HepG2 (cell line): ENCODE results near the gene DSTN.
A peak's percentile ranks its signal among the peaks of the same experiment; 100 is the strongest.

Experiments used
- ATF7 ChIP-seq, 2 experiments: fragments of 450-650 bp in 1 of 2; sonication (generic) in 1 of 2; formaldehyde crosslinking in 1 of 2; IDR thresholded peaks; 2 replicates each; pipeline versions ENCODE4 v1.4.0 to v1.6.1; 2016 to 2020; ENCODE audit warnings: antibody characterized with exemption in 1 of 2, mild to moderate bottlenecking in 1 of 2, missing genetic modification reagents in 1 of 2
- CTCF ChIP-seq: sonication (generic); formaldehyde crosslinking; IDR thresholded peaks from 2 replicates; pipeline ENCODE4 v1.5.0; 2020; ENCODE audit warnings: mild to moderate bottlenecking, missing genetic modification reagents, moderate library complexity
- GABPA ChIP-seq, 2 experiments: IDR thresholded peaks; 2 replicates each; pipeline ENCODE4 v1.6.1; 2011 to 2016; ENCODE audit warnings: low read depth in 2 of 2, low read length in 1 of 2, missing biosample characterization in 1 of 2, missing genetic modification characterization in 1 of 2
- KAT2B ChIP-seq: fragments of 150-350 bp; IDR thresholded peaks from 2 replicates; pipeline ENCODE4 v1.6.1; 2014; ENCODE audit warnings: low read depth, low read length, borderline replicate concordance
- MAX ChIP-seq: IDR thresholded peaks from 2 replicates; pipeline ENCODE4 v1.6.1; 2012; ENCODE audit warnings: inconsistent platforms
- MZF1 ChIP-seq: sonication (generic); formaldehyde crosslinking; IDR thresholded peaks from 2 replicates; pipeline ENCODE4 v1.8.1; 2023; ENCODE audit warnings: mild to moderate bottlenecking, missing genetic modification reagents, borderline replicate concordance
- SP140L ChIP-seq: sonication (generic); formaldehyde crosslinking; IDR thresholded peaks from 2 replicates; pipeline ENCODE4 v1.4.0; 2020; ENCODE audit warnings: missing genetic modification reagents, borderline replicate concordance
- TF ChIP-seq, protein P1 (sequence below): sonication (generic); formaldehyde crosslinking; IDR thresholded peaks from 2 replicates; pipeline ENCODE4 v1.4.0; 2020; ENCODE audit warnings: low read depth, mild to moderate bottlenecking, missing genetic modification reagents

DNA sequence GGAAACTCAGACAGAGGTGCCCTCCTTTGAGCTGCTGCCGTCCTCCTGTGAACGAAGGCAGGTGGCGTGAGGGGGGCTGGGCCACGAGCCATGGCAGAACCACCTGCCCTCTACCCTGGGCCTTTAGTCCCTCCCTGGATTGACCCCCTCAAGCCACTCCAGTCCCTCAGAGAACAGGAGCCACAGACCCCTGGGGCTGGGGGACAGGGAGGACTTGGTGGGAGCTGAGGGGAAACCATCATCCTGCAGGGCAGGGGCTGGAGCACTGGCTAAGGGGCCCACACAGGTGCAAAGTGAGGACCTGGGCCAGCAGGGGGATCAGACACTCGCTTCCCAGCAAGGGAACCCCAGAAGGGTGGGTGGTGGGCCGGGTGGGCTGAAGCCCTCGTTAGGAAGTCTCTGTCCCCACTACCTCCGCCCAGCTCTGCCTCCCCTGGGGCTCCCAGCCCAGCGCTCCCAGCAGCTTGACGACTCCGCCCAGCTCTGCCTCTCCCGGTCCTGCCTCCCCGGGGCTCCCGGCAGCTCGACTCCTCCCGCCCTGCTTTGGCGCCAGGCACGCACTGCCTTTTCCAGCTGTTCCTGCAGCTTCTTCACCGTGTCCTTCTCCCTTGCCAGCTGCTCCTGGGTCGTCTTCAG, 44.4 kb downstream of the DSTN start:
- TF ChIP-seq MAX (no peak), KAT2B (no peak), GABPA (IDR thresholded peaks at IDR 0.05; ENCODE audit: low read depth, low read length) (no peak), GABPA (CRISPR knock-in tag; IDR thresholded peaks at IDR 0.05; ENCODE audit: low read depth) (no peak), CTCF (0 out of 2 replicates have a peak, but pooled peaks have one; percentile 6), MZF1 (CRISPR knock-in tag) (no peak), ATF7 (IDR thresholded peaks at IDR 0.05) (no peak), ATF7 (CRISPR knock-in tag; IDR thresholded peaks at IDR 0.05) (no peak), SP140L (CRISPR knock-in tag) (no peak)
- TF ChIP-seq, protein P1, sequence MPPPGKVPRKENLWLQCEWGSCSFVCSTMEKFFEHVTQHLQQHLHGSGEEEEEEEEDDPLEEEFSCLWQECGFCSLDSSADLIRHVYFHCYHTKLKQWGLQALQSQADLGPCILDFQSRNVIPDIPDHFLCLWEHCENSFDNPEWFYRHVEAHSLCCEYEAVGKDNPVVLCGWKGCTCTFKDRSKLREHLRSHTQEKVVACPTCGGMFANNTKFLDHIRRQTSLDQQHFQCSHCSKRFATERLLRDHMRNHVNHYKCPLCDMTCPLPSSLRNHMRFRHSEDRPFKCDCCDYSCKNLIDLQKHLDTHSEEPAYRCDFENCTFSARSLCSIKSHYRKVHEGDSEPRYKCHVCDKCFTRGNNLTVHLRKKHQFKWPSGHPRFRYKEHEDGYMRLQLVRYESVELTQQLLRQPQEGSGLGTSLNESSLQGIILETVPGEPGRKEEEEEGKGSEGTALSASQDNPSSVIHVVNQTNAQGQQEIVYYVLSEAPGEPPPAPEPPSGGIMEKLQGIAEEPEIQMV (CRISPR knock-in tag): no peak
